ENCODE measurements around the gene CHIA.

GRCh38 chr1:111274653-111275052, 16.0 kb upstream of the CHIA start:
- TF ChIP-seq CTCF (IDR thresholded peaks at IDR 0.05; ENCODE audit: poor library complexity) = no peak
- no peak for TF ChIP-seq EZH2 (IDR thresholded peaks at IDR 0.05; ENCODE audit: borderline replicate concordance)
- no peak for TF ChIP-seq EZH2phosphoT487 (IDR thresholded peaks at IDR 0.05; ENCODE audit: low read depth, severe bottlenecking, unreplicated experiment)

All from hepatocyte (in vitro differentiated cells).